Myocyte (in vitro differentiated cells): ENCODE data around the gene OR5T3. TPM values are rescaled to one million over a fixed set of nuclear protein-coding genes. Genes with fewer than 3 reads are reported as not detected.
"Not testable (repeated sequence)": the region's sequence is repeated elsewhere in the genome, so short reads cannot be mapped to it uniquely, and the experiment has no call there.

Experiments
- DNase-seq: peaks from one replicate; pipeline ENCODE4 v3.0.0-alpha.2; 2012; ENCODE audit warnings: low read depth
- polyA plus RNA-seq: library from polyadenylated mRNA; unstranded; fragments of >200 nt; gene quantifications from one replicate; pipeline ENCODE4 v1.2.1, GENCODE V29; 2012; ENCODE audit warnings: missing spikeins
- total RNA-seq: library from RNA; depleted of rRNA; stranded (reverse); fragments of >200 nt; gene quantifications from 2 replicates; pipeline ENCODE4 v1.2.3, GENCODE V29; 2014

OR5T3 gene
- not detected in 2 replicates for total RNA-seq
- not detected for polyA plus RNA-seq

DNA sequence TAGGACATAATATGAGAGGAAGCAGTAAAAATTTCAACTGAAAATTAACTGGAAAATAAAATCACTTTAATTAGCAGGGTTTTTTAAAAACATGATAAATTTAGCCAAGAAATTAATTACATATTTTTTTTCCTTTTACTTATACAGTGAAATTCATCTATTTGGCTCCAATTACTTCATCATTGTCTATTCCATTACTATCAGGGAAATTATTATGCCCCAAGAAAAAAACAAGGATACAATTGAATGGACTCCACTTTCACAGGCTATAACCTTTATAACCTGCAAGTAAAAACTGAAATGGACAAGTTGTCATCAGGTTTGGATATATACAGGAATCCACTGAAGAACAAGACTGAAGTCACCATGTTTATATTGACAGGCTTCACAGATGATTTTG lies at the start of gene OR5T3:
OR5T3 (plus strand) TSS at position 301 of the 400 bp plus-strand sequence; CDS start at position 301, 0 bp downstream.
- no peak for DNase-seq

DNA sequence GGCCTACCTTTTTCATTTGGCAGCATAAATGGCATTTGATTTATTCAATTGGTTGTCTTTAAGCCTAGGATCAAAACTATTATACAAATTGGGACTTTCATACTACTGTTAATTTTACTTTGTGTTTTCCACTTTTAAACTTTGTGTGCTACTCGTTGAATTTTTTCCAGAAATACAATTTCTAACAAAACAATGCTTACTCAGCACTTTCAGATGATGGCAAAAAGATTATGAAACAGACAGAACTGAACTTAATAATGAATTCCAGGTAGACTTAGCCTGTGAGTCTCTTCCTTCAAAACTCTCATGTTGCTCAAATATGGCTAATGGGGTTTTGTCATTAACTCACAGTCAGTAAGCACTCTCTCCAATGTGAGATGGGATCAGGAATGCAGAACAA lies 44.3 kb upstream of the OR5T3 start:
- DNase-seq, result no peak

DNA sequence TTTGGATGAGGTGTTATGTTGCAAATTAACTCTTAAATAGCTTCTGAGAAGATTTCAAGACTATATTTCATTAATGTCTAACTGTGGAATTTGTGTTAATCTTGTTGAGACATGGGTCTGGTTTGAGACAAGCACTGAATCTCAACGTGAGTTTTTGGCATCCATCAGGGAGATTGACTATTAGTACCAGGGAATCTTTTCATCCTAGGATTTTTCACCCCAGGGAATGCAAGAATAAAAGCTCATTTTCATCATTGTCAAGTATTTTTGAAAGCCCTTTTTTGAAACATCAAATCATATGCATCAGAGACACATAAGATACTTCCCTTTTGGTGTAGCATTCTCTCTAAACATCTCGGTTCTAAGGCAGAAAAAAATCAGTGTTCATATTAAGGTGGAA lies 37.5 kb upstream of the OR5T3 start:
- DNase-seq, result no peak

DNA sequence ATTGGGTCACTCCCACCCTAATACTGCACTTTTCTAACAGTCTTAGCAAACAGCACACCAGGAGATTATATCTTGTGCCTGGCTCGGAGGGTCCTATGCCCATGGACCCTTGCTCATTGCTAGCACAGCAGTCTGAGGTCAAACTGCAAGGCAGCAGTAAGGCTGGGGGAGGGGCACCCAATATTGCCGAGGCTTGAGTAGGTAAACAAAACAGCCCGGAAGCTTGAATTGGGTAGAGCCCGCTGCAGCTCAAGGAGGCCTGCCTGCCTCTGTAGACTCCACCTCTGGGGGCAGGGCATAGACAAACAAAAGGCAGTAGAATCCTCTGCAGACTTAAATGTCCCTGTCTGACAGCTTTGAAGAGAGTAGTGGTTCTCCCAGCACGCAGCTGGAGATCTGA lies 32.3 kb upstream of the OR5T3 start:
- not testable (repeated sequence) for DNase-seq

DNA sequence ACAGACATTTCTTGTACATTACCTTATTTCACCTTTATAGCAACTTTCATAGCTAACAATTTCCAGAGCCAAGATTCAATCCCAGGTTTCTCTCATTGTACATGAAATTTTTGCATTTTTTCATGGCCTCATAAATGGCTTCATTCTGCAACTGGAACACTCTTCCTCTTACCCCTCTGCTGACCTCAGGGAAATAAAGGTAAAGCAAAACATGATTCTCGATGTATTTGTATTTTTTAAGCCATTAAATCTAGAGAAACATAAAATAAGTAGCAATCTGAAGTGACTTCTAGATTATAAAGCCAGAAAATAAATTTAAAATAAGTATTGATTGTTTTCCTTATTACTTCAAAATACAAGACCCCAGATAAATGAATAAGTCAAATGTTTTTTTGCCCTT lies 17.9 kb upstream of the OR5T3 start, which contains the start of gene OR5T2:
OR5T2 (minus strand) TSS at position 101 of the 400 bp plus-strand sequence. CDS start 1,193 bp downstream, outside the sequence.
- no peak for DNase-seq

DNA sequence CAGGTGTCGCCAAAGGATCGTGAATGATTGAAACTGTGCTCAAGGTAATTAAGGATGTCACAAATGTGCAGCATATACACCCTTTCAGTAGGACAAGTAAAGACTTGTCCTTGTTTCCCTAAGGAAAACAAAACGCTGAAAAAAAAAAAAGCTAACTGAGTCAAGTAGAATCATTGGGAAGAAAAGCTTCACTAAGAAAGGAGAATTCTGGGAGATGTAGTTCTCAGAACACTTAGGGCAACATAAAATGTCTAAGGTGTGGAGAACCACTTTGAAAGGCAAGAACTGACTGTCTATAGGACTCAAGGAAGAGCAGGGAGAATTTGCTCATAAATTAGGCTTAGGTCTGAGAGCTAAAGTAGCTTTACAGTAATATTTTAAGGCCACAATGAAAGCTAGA lies 19.0 kb downstream of the OR5T3 start:
- no peak for DNase-seq

DNA sequence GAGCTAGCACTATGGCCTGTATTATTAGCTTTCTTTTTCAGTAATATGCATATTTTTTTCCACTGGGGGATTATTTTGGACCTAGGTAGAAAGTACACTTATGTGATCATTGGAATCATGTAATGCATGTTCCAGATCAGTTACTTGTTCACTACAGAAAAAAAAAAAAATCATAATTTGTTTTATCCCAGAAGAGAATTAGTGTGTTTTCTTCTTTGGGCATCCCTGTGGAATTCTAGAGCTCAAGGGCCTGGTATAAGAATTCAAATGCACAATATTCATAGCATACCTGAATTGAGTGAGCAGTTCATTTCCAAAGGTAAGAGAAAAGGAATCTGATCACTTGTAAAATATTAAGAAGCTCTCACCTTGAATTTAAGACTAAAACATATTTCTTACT lies 21.8 kb downstream of the OR5T3 start, which contains the start of gene OR5T1:
OR5T1 (plus strand) TSS at position 301 of the 400 bp plus-strand sequence. CDS start 1,485 bp downstream, outside the sequence.
- DNase-seq, result no peak

DNA sequence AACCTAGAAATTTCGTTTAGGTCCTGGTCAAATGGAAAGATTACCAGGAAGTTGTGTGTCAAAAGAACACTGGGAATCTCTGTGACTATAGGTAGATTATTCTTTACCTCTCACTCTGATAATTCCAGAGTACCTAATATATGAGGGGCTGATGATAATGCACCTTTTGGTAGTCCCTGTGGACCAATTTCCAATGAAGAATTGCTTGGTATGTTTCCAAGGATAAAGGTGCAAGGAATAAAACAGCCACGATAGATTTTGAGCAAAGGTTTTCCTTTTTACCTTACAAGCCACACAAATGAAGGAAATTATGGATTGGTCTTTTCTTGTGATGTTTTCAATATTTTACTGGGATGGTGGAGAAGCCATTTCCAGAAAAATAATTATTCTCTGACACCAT lies 40.1 kb downstream of the OR5T3 start, which contains the start of gene OR8H1:
OR8H1 (minus strand) TSS at position 101 of the 400 bp plus-strand sequence. CDS start 1,192 bp downstream, outside the sequence.
- no peak for DNase-seq

DNA sequence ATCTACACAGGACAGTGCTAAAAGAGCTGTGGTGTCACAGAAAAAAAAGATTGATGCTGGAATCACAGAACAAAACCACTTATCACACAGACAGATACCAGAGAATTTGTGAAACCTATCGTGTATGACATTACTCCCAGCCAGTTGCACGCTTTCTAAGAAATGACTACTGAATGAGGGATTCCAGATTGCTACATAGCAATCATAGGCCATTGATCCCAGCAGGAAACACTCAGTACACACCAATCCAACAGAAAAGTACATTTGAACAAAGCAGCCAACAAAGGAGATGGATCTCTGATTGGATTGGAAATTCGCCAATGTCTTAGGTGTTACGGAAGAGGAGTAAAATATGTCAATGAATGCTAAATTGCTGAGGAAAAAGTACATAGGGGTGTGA lies 44.8 kb downstream of the OR5T3 start:
- no peak for DNase-seq

Other genes starting within 250 kb of the OR5T3 start
- gene OR5AS1, start 224.6 kb upstream of the OR5T3 start, total RNA-seq, result not detected in 2 replicates
- gene OR8I2, start 158.9 kb upstream of the OR5T3 start, total RNA-seq, result not detected in 2 replicates
- gene OR8H2, start 148.6 kb upstream of the OR5T3 start, total RNA-seq, result not detected in 2 replicates
- gene OR8H3, start 129.9 kb upstream of the OR5T3 start, total RNA-seq, result not detected in 2 replicates
- not detected in 2 replicates for gene OR8J3, start 112.1 kb upstream of the OR5T3 start, total RNA-seq
- not detected in 2 replicates for gene OR8K5, start 91.9 kb upstream of the OR5T3 start, total RNA-seq
- gene OR5J2, start 75.6 kb upstream of the OR5T3 start, total RNA-seq, result not detected in 2 replicates
- gene OR5T2, start 18.0 kb upstream of the OR5T3 start, total RNA-seq, result not detected in 2 replicates
- not detected in 2 replicates for gene OR5T1, start 21.9 kb downstream of the OR5T3 start, total RNA-seq
- gene OR8H1, start 40.0 kb downstream of the OR5T3 start, total RNA-seq, result not detected in 2 replicates
- gene OR8K3, start 62.9 kb downstream of the OR5T3 start, total RNA-seq, result not detected in 2 replicates
- gene OR8K1, start 93.8 kb downstream of the OR5T3 start, total RNA-seq, result not detected in 2 replicates
- not detected in 2 replicates for gene OR8J1, start 102.0 kb downstream of the OR5T3 start, total RNA-seq
- gene OR8U1, start 123.4 kb downstream of the OR5T3 start, total RNA-seq, result not detected in 2 replicates
- not detected in 2 replicates for gene OR5AL1, start 160.4 kb downstream of the OR5T3 start, total RNA-seq
- gene OR5M3, start 221.1 kb downstream of the OR5T3 start, total RNA-seq, result not detected in 2 replicates
- gene OR5M8, start 239.1 kb downstream of the OR5T3 start, total RNA-seq, result not detected in 2 replicates